ENCODE results near the gene NPC1L1. TPM values are rescaled to one million over a fixed set of nuclear protein-coding genes. Genes with fewer than 3 reads are reported as not detected.

The NPC1L1 gene
- total and polyA plus RNA-seq, 4 donors = 0.01 to 0.48 (median 0.03) TPM

GRCh38 chr7:44574287-44574872 lies 33.2 kb upstream of the NPC1L1 start:
- H3K36me3 ChIP-seq (ENCODE audit: control insufficient read depth in 4 of 4, insufficient read depth in 4 of 4, low read length in 4 of 4) = peaks cover 31 to 45% (median 34%) of the 10 kb centered on the region in 4 donors

GRCh38 chr7:44573464-44574286 lies 32.5 kb upstream of the NPC1L1 start, which contains the start of gene DDX56:
Gene DDX56, minus strand, starts transcription at chr7:44573908. Its CDS starts 13 bp downstream, at chr7:44573895.
- H3K27me3 ChIP-seq (ENCODE audit: control insufficient read depth in 3 of 3, insufficient read depth in 3 of 3, low read length in 2 of 3) = no peaks in the 10 kb centered on the region
- peaks cover 34 to 45% (median 35%) of the 10 kb centered on the region in 4 donors for H3K36me3 ChIP-seq (ENCODE audit: control insufficient read depth in 4 of 4, insufficient read depth in 4 of 4, low read length in 4 of 4)
- ATAC-seq (ENCODE audit: insufficient read depth, low FRiP score) (peak; percentile 96), DNase-seq (peak; percentile 96 to 97 (median 96))
- no peaks in the 10 kb centered on the region for H3K9me3 ChIP-seq (ENCODE audit: control insufficient read depth in 4 of 4, insufficient read depth in 3 of 4, low read length in 3 of 4)
- WGBS, 2 donors = 0% methylated on average over 70 to 74 of the region's 74 CpGs
- peaks cover 6 to 18% (median 11%) of the 10 kb centered on the region in 5 donors for H3K4me1 ChIP-seq (ENCODE audit: control insufficient read depth in 5 of 5, insufficient read depth in 5 of 5, low read length in 5 of 5)
- H3K4me3 ChIP-seq = peak within 1 kb of the TSS; percentile 85
- TF ChIP-seq CTCF (IDR thresholded peaks at IDR 0.05; ENCODE audit: control extremely low read depth, extremely low read depth) = no peak
- H3K9ac ChIP-seq (ENCODE audit: insufficient read depth in 1 of 2, low read length in 2 of 2) = peak within 1 kb of the TSS; percentile 78 to 84
- peak within 1 kb of the TSS; percentile 82 to 91 for H3K27ac ChIP-seq (ENCODE audit: low read depth in 1 of 2, low read length in 1 of 2)

More at GRCh38 chr7:44574287-44574872, 33.2 kb upstream of the NPC1L1 start:
- Histone ChIP-seq H3K27ac (ENCODE audit: low read depth in 1 of 2, low read length in 1 of 2) (peak overlapping the region; percentile 82 to 91), H3K4me3 (peak overlapping the region; percentile 75), H3K4me1 (ENCODE audit: control insufficient read depth in 5 of 5, insufficient read depth in 5 of 5, low read length in 5 of 5) (peaks cover 6 to 18% (median 11%) of the 10 kb centered on the region in 5 donors), H3K9ac (ENCODE audit: insufficient read depth in 1 of 2, low read length in 2 of 2) (peak overlapping the region; percentile 27 to 84), H3K9me3 (ENCODE audit: control insufficient read depth in 4 of 4, insufficient read depth in 3 of 4, low read length in 3 of 4) (no peaks in the 10 kb centered on the region), H3K27me3 (ENCODE audit: control insufficient read depth in 3 of 3, insufficient read depth in 3 of 3, low read length in 2 of 3) (no peaks in the 10 kb centered on the region)
- ATAC-seq (ENCODE audit: insufficient read depth, low FRiP score) (no peak), DNase-seq (no peak)
- no peak for TF ChIP-seq CTCF (IDR thresholded peaks at IDR 0.05; ENCODE audit: control extremely low read depth, extremely low read depth)
- WGBS, 2 donors = 32 to 40% methylated on average over 18 of the region's 18 CpGs

GRCh38 chr7:44572771-44573170 lies 31.6 kb upstream of the NPC1L1 start:
- peaks cover 39 to 50% (median 40%) of the 10 kb centered on the region in 4 donors for H3K36me3 ChIP-seq (ENCODE audit: control insufficient read depth in 4 of 4, insufficient read depth in 4 of 4, low read length in 4 of 4)

More at GRCh38 chr7:44572771-44573170, 31.6 kb upstream of the NPC1L1 start:
- Histone ChIP-seq H3K9ac (ENCODE audit: insufficient read depth in 1 of 2, low read length in 2 of 2) (peak overlapping the region in 1 of 2 donors; percentile 78), H3K4me1 (ENCODE audit: control insufficient read depth in 5 of 5, insufficient read depth in 5 of 5, low read length in 5 of 5) (peaks cover 6 to 18% (median 11%) of the 10 kb centered on the region in 5 donors), H3K27me3 (ENCODE audit: control insufficient read depth in 3 of 3, insufficient read depth in 3 of 3, low read length in 2 of 3) (no peaks in the 10 kb centered on the region), H3K27ac (ENCODE audit: low read depth in 1 of 2, low read length in 1 of 2) (no peak overlapping the region), H3K9me3 (ENCODE audit: control insufficient read depth in 4 of 4, insufficient read depth in 3 of 4, low read length in 3 of 4) (no peaks in the 10 kb centered on the region), H3K4me3 (peak overlapping the region; percentile 35)
- ATAC-seq (ENCODE audit: insufficient read depth, low FRiP score) (no peak), DNase-seq (no peak)
- WGBS, 2 donors = 73 to 75% methylated on average over 5 of the region's 5 CpGs
- TF ChIP-seq CTCF (IDR thresholded peaks at IDR 0.05; ENCODE audit: control extremely low read depth, extremely low read depth) = no peak
